B cell (primary cell): ENCODE data around the gene RMI2. TPM values are rescaled to one million over a fixed set of nuclear protein-coding genes. Genes with fewer than 3 reads are reported as not detected.

ENCODE experiments used
- ATAC-seq: fragments of 200-7000 bp; cut with Tn5 transposase; one replicate; pipeline ENCODE4 v1.10.0; 2021; ENCODE audit warnings: low read depth, mild to moderate bottlenecking, moderate number of reproducible peaks, moderate library complexity
- CTCF ChIA-PET: fragments of 350-600 bp; sonication (Branson Sonifier 250); formaldehyde crosslinking; loops from one replicate; lab custom pipeline; 2021; ENCODE audit warnings: antibody characterized with exemption, inconsistent platforms; lab: Charles Lee
- POLR2A ChIA-PET: fragments of 350-600 bp; sonication (Branson Sonifier 250); formaldehyde crosslinking; loops from one replicate; lab custom pipeline; 2021; ENCODE audit warnings: antibody characterized with exemption; lab: Charles Lee
- DNase-seq: peaks from one replicate; pipeline ENCODE4 v3.0.0; 2013
- H2AFZ ChIP-seq: 2 replicates; pipeline ENCODE4 v1.6.1; 2012; ENCODE audit warnings: mild to moderate bottlenecking, low read depth, low read length; ENCODE audit not compliant: insufficient read depth, poor library complexity, severe bottlenecking
- H3K27ac ChIP-seq, 2 donors: 1 replicate in 1 of 2; 2 replicates in 1 of 2; pipeline ENCODE4 v1.5.1; 2012 to 2013; ENCODE audit warnings: low read length in 2 of 2, mild to moderate bottlenecking in 2 of 2, moderate library complexity in 1 of 2
- H3K27me3 ChIP-seq, 4 experiments: fragments of 200-600 bp in 1 of 4; sonication (generic) in 1 of 4; replicated peaks in 1 of 4; 1 replicate in 2 of 4; 2 replicates in 2 of 4; pipeline versions ENCODE4 v1.6.1 to v1.7.0; 2013 to 2016; ENCODE audit warnings: low read length in 3 of 4, mild to moderate bottlenecking in 2 of 4, mixed read lengths in 1 of 4, moderate library complexity in 1 of 4; ENCODE audit not compliant: insufficient read depth in 4 of 4, control insufficient read depth in 3 of 4; ENCODE audit errors: control extremely low read depth in 1 of 4
- H3K36me3 ChIP-seq, 2 experiments: replicated peaks in 1 of 2; 1 replicate in 1 of 2; 2 replicates in 1 of 2; pipeline versions ENCODE4 v1.6.1 to v1.7.1; 2013; ENCODE audit warnings: low read length in 1 of 2; ENCODE audit not compliant: insufficient read depth in 2 of 2, control insufficient read depth in 1 of 2; ENCODE audit errors: control extremely low read depth in 1 of 2, extremely low read depth in 1 of 2
- H3K4me1 ChIP-seq, 2 donors: fragments of 200-600 bp in 1 of 2; sonication (generic) in 1 of 2; 1 replicate in 1 of 2; 2 replicates in 1 of 2; pipeline versions ENCODE4 v1.5.1 to v1.6.1; 2013 to 2017; ENCODE audit warnings: low read length in 2 of 2; ENCODE audit not compliant: control insufficient read depth in 2 of 2, insufficient read depth in 2 of 2
- H3K4me2 ChIP-seq: replicated peaks from 2 replicates; pipeline ENCODE3; 2012; ENCODE audit warnings: mild to moderate bottlenecking, low read depth, low read length; ENCODE audit not compliant: poor library complexity, severe bottlenecking
- H3K4me3 ChIP-seq, 5 experiments: fragments of 200-600 bp in 1 of 5; sonication (generic) in 1 of 5; 1 replicate in 3 of 5; 2 replicates in 2 of 5; pipeline versions ENCODE4 v1.5.1 to v1.7.0; 2011 to 2016; ENCODE audit warnings: low read length in 4 of 5, mild to moderate bottlenecking in 4 of 5, low read depth in 2 of 5, control low read depth in 1 of 5, moderate library complexity in 1 of 5; ENCODE audit not compliant: insufficient read depth in 1 of 5; ENCODE audit errors: control extremely low read depth in 1 of 5, extremely low read depth in 1 of 5
- H3K79me2 ChIP-seq: fragments of 200-600 bp; sonication (generic); one replicate; pipeline ENCODE4 v1.6.0; 2016; ENCODE audit warnings: low read length; ENCODE audit not compliant: control insufficient read depth, insufficient read depth
- H3K9ac ChIP-seq: fragments of 200-600 bp; sonication (generic); 2 replicates; pipeline ENCODE4 v1.6.1; 2017; ENCODE audit warnings: mild to moderate bottlenecking, low read length, moderate library complexity
- H3K9me3 ChIP-seq, 3 donors: one replicate each; pipeline versions ENCODE4 v1.6.1 to v1.7.1; 2013; ENCODE audit warnings: low read length in 2 of 3; ENCODE audit not compliant: control insufficient read depth in 2 of 3, insufficient read depth in 1 of 3; ENCODE audit errors: control extremely low read depth in 1 of 3
- H4K20me1 ChIP-seq: 2 replicates; pipeline ENCODE4 v1.6.0; 2012; ENCODE audit warnings: mild to moderate bottlenecking, low read length; ENCODE audit not compliant: insufficient read depth, control insufficient read depth, poor library complexity, severe bottlenecking
- H3K27ac Mint-ChIP-seq: one replicate; pipeline ENCODE4 v1.8.0; 2021; ENCODE audit warnings: mixed read lengths
- H3K27me3 Mint-ChIP-seq: one replicate; pipeline ENCODE4 v1.8.0; 2021; ENCODE audit warnings: mixed read lengths
- H3K4me1 Mint-ChIP-seq: one replicate; pipeline ENCODE4 v1.8.0; 2021; ENCODE audit warnings: mixed read lengths
- H3K4me3 Mint-ChIP-seq: one replicate; pipeline ENCODE4 v1.8.0; 2021; ENCODE audit warnings: mixed read lengths
- H3K9me3 Mint-ChIP-seq: one replicate; pipeline ENCODE4 v1.8.0; 2022; ENCODE audit warnings: mixed read lengths; ENCODE audit not compliant: insufficient read depth
- CTCF ChIP-seq: fragments of 200-600 bp; IDR thresholded peaks from one replicate; pipeline ENCODE4 v1.8.0; 2022; ENCODE audit warnings: antibody characterized with exemption, mild to moderate bottlenecking
- EZH2 ChIP-seq: IDR thresholded peaks from 2 replicates; pipeline ENCODE4 v1.6.1; 2012; ENCODE audit warnings: borderline replicate concordance, low read depth, mild to moderate bottlenecking, moderate library complexity, low read length; ENCODE audit not compliant: insufficient read depth, poor library complexity, severe bottlenecking
- WGBS: methylation state at CpG from one replicate; pipeline ENCODE4 v1.1.5; 2013; ENCODE audit warnings: missing lambda C conversion rate; ENCODE audit not compliant: insufficient coverage; 5-methylcytosine and 5-hydroxymethylcytosine counted together
- intact Hi-C: fragments of 100-400 bp; cut with micrococcal nuclease; formaldehyde crosslinking; loops from one replicate; pipeline ENCODE4 v1.10.0; 2022
- polyA plus RNA-seq: library from polyadenylated mRNA; depleted of rRNA; stranded (reverse); fragments of >200 nt; gene quantifications from 2 replicates; pipeline ENCODE4 v1.2.3, GENCODE V29; 2012
- total RNA-seq, 2 donors: library from RNA; stranded (reverse); fragments of 120-200 nt in 1 of 2; gene quantifications; 1 replicate in 1 of 2; 2 replicates in 1 of 2; pipeline versions ENCODE4 v1.2.3 to v1.2.4, GENCODE V29; 2013 to 2022

RMI2 gene
- total and polyA plus RNA-seq, 2 donors (not counting 1 experiment from before 2014, with no cell fraction given): 2.3 to 27.0 TPM

GRCh38 chr16:11354733-11355574, 9.7 kb downstream of the RMI2 start:
- peaks cover 10% of the 10 kb centered on the region for H3K79me2 ChIP-seq
- CTCF ChIA-PET: interaction anchor here (0.7 to 10.4 kb wide), 19 partner anchors 8 to 401 kb away, joined by 3 to 223 read pairs (median 4); partner anchors contain the start of gene SOCS1
- WGBS: 10% methylated on average over 8 of the region's 11 CpGs
- peaks cover 0 to 27% (median 9%) of the 10 kb centered on the region in 4 experiments for H3K27me3 ChIP-seq
- Mint-ChIP-seq H3K27ac (peak overlapping the region; percentile 93), H3K4me3 (peak overlapping the region; percentile 88), H3K9me3 (no peaks in the 10 kb centered on the region), H3K27me3 (peaks cover 17% of the 10 kb centered on the region), H3K4me1 (peaks cover 55% of the 10 kb centered on the region)
- H3K36me3 ChIP-seq: peaks cover 0 to 4% of the 10 kb centered on the region in 2 experiments
- H3K9ac ChIP-seq: peak overlapping the region; percentile 41
- H2AFZ ChIP-seq: peak overlapping the region; percentile 40
- peak; percentile 80 for ATAC-seq
- intact Hi-C loops: loop anchor here (1.0 to 10.0 kb wide), 9 partner anchors 10 to 390 kb away; partner anchors contain the start of genes RMI2 and SOCS1
- H3K4me2 ChIP-seq: peak overlapping the region; percentile 73
- peaks cover 34 to 40% of the 10 kb centered on the region in 2 donors for H3K4me1 ChIP-seq
- peak; percentile 83 for DNase-seq
- POLR2A ChIA-PET: interaction anchor here (0.6 to 2.8 kb wide), 11 partner anchors 8 to 390 kb away, joined by 3 to 39 read pairs (median 7); partner anchors contain the start of gene SOCS1
- peak overlapping the region in 3 of 5 experiments; percentile 5 to 37 (median 16) for H3K4me3 ChIP-seq
- peak overlapping the region; percentile 53 to 66 for H3K27ac ChIP-seq
- peaks cover 4% of the 10 kb centered on the region for H4K20me1 ChIP-seq
- TF ChIP-seq EZH2: no peak
- no peak for TF ChIP-seq CTCF
- H3K9me3 ChIP-seq: no peaks in the 10 kb centered on the region
